Epithelial cell of esophagus (primary cell): ENCODE results near the gene BACE1-AS.
A peak's percentile ranks its signal among the peaks of the same experiment; 100 is the strongest.
"Not testable (repeated sequence)": the region's sequence is repeated elsewhere in the genome, so short reads cannot be mapped to it uniquely, and the experiment has no call there.

Experiments used
- DNase-seq: peaks from one replicate; pipeline ENCODE4 v3.0.0; 2010; ENCODE audit warnings: low read depth
- H3K4me3 ChIP-seq: 2 replicates; pipeline ENCODE4 v1.5.1; 2011; ENCODE audit warnings: mild to moderate bottlenecking, low read length, control low read depth
- TF ChIP-seq, protein P1 (sequence below): IDR thresholded peaks from 2 replicates; pipeline ENCODE4 v1.5.1; 2011; ENCODE audit warnings: low read depth, mild to moderate bottlenecking, low read length, control low read depth, inconsistent platforms; ENCODE audit not compliant: insufficient read depth; ENCODE audit errors: missing control alignments

BACE1-AS gene

DNA sequence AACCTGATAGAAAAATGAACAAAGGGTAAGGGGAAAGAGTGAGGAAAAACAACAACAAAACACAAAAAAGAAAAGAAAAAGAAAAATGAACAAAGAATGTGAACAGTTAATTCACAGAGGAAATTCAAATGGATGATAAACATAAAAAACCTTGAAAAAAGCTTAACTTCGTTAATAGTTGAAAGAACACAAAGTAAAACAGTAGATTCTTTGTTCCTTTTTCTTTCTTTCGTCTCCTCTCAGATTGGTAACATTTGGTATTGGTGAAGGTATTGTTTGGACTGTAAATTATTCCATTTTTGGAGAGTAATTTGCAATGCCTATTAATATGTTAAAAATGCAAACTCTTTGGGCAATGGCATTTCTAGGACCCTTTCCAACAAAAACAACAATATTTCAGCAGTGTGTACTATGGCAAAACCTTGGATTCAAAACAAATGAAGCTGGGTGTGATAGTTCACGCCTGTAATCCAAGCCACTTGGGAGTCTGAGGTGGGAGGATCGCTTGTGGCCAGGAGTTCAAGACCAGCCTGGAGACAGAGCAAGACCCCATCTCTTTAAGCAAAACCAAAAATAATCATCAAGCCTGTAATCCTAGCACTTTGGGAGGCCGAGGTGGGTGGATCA lies 28.2 kb downstream of the BACE1-AS start:
- TF ChIP-seq, protein P1, sequence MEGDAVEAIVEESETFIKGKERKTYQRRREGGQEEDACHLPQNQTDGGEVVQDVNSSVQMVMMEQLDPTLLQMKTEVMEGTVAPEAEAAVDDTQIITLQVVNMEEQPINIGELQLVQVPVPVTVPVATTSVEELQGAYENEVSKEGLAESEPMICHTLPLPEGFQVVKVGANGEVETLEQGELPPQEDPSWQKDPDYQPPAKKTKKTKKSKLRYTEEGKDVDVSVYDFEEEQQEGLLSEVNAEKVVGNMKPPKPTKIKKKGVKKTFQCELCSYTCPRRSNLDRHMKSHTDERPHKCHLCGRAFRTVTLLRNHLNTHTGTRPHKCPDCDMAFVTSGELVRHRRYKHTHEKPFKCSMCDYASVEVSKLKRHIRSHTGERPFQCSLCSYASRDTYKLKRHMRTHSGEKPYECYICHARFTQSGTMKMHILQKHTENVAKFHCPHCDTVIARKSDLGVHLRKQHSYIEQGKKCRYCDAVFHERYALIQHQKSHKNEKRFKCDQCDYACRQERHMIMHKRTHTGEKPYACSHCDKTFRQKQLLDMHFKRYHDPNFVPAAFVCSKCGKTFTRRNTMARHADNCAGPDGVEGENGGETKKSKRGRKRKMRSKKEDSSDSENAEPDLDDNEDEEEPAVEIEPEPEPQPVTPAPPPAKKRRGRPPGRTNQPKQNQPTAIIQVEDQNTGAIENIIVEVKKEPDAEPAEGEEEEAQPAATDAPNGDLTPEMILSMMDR = no peak
- H3K4me3 ChIP-seq = no peak overlapping the region
- DNase-seq = no peak

DNA sequence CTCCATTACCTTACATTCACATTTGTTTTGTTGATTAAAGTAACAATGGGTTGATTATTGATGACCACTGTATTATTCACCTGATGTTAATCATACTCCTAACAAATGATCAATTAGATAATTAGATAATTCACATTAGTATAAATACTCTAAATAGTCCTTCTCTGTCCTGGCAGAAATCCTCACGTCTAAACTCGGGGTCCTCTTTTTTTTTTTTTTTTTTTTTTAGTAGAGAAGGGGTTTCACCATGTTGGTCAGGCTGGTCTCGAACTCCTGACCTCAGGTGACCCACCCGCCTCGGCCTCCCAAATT lies 36.1 kb downstream of the BACE1-AS start:
- H3K4me3 ChIP-seq = peak overlapping the region; percentile 85
- DNase-seq = not testable (repeated sequence)

DNA sequence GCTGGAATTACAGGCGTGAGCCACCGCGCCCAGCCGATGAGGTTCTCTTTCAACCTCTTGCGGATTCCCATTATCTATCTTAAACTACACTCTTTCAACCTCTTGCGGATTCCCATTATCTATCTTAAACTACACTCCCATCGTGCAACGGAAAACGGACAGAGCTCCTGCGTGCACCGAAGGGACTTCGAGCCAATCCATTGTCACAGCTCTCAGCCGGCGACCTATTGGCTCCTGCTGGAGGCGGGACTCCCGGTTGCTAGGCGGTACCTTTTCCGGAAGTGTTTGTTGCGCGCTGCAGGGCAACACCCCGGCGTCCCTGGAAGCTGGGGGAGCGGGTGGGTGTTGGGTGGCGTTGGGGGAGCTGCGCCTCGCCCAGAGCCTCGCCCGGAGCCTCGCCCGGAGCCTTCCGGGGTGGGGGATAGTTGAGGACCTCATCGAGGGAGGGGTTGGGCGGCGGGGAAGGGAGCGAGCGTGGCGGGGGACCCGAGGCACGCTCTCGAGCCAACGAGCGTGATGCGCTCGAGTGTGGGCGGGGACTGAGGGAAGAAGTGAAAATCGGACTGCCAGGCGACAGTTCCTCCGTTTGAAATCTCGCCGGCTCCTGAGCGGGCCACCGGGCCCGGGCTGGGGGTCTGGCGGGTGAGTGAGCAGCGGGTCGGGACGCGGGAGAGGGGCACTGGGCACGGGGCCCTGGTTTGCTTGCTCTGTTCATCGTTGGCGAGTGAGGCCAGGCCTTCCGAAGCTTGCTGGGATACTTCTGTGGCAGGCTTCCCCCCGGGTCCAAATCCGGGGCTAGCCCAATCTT lies 36.6 kb downstream of the BACE1-AS start, which contains the start of gene CEP164:
CEP164 (plus strand) TSS at position 288 of the 808 bp plus-strand sequence. CDS start 10,733 bp downstream, outside the sequence.
- peak within 1 kb of the TSS; percentile 85 for H3K4me3 ChIP-seq
- DNase-seq = peak; percentile 97
- TF ChIP-seq, protein P1 = no peak

DNA sequence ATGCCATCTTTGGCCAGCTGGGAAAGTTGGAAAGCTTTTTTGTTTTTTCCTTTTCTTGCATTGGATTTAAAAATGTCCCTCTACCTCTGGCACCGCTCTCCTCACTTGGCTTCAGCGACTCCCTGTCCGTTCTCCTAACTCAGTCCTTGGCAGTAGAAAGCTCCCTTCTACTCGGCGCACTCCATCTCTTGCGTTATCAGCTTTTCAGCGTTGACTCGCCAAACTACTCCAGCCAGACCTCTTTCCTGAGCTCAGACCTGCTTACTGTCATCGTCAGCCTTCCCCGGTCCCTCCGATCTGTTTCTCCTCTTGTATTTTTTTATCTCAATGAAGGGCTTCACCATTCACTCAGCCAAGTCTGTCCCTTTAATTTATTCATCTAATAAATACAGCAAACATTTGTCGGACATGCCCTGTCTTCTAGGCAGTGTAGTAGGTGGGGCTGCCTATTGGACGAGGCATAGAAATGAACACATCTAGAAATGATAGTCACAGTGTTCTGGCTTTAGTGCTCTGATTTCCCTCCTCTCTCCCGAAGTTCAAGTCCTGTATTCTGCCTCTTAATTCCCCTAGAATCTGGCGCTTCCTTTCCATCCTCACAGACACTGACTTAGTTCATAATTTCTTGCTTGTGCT lies 37.3 kb downstream of the BACE1-AS start:
- peak overlapping the region; percentile 85 for H3K4me3 ChIP-seq
- TF ChIP-seq, protein P1 = no peak
- DNase-seq = peak; percentile 60

DNA sequence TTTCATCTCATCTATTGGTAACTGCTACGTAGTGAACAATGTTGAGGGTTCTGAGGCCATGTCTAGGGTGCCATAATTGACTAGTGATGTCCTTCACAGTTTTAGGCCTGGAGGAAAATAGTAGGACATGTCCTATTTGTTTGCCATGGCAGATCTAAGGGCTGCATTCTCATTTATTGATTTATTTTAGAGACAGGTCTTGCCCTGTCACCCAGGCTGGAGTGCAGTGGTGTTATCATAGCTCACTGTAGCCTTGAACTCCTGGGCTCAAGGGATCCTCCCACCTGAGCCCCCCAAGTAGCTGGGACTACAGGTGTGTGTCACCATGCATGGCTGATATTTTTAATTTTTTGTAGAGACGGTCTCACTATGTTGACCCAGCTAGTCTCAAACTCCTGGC lies 41.7 kb downstream of the BACE1-AS start:
- no peak overlapping the region for H3K4me3 ChIP-seq
- TF ChIP-seq, protein P1 = no peak
- no peak for DNase-seq

DNA sequence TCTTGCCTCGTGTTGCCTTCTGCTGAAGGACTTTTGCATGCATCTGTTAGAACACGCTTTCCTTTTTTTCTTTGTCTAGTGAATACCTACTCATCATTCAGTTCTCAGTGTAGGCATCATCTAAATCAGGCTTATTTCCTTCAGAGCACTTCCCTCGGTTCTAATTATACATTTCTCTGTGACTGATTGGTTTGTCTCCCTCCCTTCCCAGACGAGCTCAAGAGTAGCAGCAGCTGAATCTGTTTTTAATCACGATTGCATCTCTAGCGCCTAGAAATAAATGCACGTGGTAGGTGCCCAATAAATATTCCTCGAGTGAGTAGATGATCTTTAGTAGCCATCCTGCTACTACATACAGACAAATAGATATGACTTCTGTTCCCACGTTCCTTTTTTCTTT lies 42.8 kb downstream of the BACE1-AS start:
- TF ChIP-seq, protein P1 = no peak
- no peak for DNase-seq
- no peak overlapping the region for H3K4me3 ChIP-seq

DNA sequence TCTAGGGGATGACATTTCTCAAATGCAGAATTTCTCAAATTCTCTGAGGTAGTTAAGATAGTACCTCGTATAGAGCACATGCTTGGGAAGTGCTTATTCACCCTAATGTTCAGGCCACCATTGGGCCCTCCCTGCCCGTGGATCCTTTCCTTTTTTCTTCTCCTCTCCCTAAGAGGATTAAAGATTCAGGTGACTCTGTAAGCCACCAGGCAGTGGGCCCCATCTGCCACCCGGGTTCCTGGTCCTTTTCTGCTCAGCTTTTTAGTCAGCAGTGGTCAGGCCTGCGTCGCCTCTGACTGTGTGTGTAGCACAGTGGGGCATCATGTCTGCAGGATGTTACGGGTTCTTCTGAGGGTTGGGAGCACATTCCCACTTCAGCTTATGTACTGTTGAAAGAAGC lies 43.8 kb downstream of the BACE1-AS start:
- H3K4me3 ChIP-seq = no peak overlapping the region
- DNase-seq = no peak
- TF ChIP-seq, protein P1 = no peak
